Astrocyte of the spinal cord (primary cell): Measurements from ENCODE around the gene CDC23.
"Not testable (repeated sequence)": the region's sequence is repeated elsewhere in the genome, so short reads cannot be mapped to it uniquely, and the experiment has no call there.

Experiments
- DNase-seq: peaks from one replicate; pipeline ENCODE4 v3.0.0; 2011; ENCODE audit warnings: low read depth, low spot score
- H3K4me3 ChIP-seq: 2 replicates; pipeline ENCODE4 v1.5.1; 2011; ENCODE audit warnings: low read depth, mild to moderate bottlenecking, low read length, moderate library complexity
- CTCF ChIP-seq: IDR thresholded peaks from 2 replicates; pipeline ENCODE4 v1.5.1; 2012; ENCODE audit warnings: low read depth, mild to moderate bottlenecking, low read length, inconsistent platforms
- in situ Hi-C: cut with HindIII; loops from 2 replicates; pipeline ENCODE4 v1.10.0; 2017; ENCODE audit warnings: low sequenced_read_pairs

The CDC23 gene

DNA sequence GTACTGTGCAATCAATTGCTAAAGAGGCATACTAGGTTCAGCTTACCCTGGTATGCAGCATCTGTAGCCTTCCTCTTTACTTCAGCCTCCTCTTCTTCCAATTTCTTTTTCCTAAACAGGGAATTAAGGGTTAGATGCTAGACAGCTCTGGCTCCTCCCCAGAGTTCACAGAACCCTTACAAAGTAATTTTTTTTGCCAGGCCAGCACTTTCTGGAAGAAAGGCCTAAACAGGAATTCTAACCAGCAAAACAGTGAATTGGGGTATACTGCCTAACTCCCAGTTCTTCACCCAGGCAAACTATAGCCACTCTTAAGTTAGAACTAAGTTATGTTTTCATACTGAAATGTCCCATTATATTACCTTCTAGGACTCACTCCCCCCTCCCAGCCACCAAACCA is 42.8 kb downstream of the CDC23 start:
- no peak for DNase-seq
- in situ Hi-C loops = no loop called here
- TF ChIP-seq CTCF = no peak

DNA sequence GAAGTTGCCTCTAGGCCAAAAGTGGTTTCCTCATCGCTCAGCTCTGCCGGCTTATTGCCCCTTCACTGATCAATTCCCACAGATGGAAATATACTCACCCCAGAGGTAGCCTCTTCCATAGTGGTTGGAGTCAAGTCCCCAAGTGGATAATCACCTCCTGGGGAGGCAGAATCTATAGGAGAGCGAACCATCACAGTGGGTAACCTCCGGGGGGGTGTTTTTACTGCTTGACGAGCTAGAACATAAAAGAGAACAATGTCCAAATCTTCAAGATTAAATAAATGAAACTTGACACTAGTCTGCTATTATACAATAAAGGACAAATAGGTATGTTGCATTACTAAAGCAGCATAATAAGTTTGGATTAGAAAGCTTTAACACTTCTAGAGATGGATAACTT is 44.0 kb downstream of the CDC23 start:
- no peak overlapping the region for H3K4me3 ChIP-seq
- in situ Hi-C loops = no loop called here
- no peak for TF ChIP-seq CTCF
- DNase-seq = no peak

More for the DNA sequence above, 42.8 kb downstream of the CDC23 start:
- no peak overlapping the region for H3K4me3 ChIP-seq

DNA sequence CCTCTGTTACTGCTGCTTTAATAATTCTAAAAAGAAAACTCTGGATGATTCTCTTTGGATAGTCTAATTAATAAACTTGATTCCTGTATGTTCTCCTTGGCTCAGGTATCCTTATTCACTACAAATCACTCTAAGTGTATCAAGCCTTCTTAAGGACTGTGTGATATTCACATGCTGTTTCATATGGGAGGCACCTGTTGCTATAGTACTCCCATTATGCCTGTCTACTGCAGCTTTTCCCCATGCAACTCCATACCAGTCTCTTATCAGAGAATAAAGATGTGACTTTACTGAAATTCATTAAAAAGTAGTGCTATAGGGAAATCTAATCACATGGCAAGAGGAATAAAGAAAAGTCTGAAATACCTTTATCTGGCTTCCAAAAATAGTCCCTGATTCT is 49.4 kb downstream of the CDC23 start:
- in situ Hi-C loops = no loop called here
- no peak for DNase-seq
- no peak overlapping the region for H3K4me3 ChIP-seq
- TF ChIP-seq CTCF = no peak

GRCh38 chr5:138160706-138161105 is 52.4 kb downstream of the CDC23 start:
- TF ChIP-seq CTCF = no peak
- in situ Hi-C loops = no loop called here
- no peak for DNase-seq
- H3K4me3 ChIP-seq = no peak overlapping the region

DNA sequence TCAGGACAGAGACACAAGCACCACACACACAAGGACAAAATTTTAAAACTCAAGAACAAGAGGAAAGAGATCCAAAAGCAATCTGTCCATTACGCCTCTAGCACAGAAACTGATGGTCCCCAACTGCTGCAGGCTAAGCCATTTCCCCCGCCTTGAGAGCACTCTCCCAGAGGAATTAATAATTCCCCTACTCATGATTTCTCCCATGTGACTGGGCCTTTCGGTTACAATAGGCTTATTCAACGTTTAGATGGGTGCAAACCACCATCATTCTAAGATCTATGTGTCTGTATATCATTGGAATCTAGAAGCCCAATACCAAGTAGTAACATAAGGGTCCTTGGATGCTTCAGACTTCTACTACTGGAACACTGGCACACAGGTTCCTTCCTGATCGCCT is 53.5 kb downstream of the CDC23 start:
- no peak for TF ChIP-seq CTCF
- in situ Hi-C loops = no loop called here

GRCh38 chr5:138157626-138158025 is 55.5 kb downstream of the CDC23 start:
- no peak for TF ChIP-seq CTCF
- in situ Hi-C loops = no loop called here
- no peak for DNase-seq
- H3K4me3 ChIP-seq = no peak overlapping the region

More for the DNA sequence above, 53.5 kb downstream of the CDC23 start:
- no peak for DNase-seq
- no peak overlapping the region for H3K4me3 ChIP-seq

DNA sequence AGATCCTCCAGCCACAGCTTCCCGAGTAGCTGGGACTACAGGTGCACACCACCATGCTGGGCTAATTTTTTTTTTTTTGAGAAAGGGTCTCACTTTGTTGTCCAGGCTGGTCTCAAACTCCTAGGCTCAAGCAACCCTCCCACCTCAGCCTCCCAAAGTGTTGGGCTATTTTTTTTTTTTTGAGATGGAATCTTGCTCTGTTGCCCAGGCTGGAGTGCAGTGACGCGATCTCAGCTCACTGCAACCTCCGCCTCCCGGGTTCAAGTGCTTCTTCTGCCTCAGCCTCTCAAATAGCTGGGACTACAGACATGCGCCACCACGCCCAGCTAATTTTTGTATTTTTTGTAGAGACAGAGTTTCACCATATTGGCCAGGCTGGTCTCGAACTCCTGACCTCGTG is 57.1 kb downstream of the CDC23 start:
- H3K4me3 ChIP-seq, in situ Hi-C loops, DNase-seq: not testable (repeated sequence)
